CD4-positive, alpha-beta T cell treated with Interleukin-6 at 100 ng/mL for 8 hours (primary cell): ENCODE measurements around the gene CEBPZ.

Experiments
- DNase-seq: peaks from one replicate; pipeline ENCODE4 v3.0.0-alpha.2; 2020; ENCODE audit warnings: mixed read lengths, low spot score

CEBPZ gene

DNA sequence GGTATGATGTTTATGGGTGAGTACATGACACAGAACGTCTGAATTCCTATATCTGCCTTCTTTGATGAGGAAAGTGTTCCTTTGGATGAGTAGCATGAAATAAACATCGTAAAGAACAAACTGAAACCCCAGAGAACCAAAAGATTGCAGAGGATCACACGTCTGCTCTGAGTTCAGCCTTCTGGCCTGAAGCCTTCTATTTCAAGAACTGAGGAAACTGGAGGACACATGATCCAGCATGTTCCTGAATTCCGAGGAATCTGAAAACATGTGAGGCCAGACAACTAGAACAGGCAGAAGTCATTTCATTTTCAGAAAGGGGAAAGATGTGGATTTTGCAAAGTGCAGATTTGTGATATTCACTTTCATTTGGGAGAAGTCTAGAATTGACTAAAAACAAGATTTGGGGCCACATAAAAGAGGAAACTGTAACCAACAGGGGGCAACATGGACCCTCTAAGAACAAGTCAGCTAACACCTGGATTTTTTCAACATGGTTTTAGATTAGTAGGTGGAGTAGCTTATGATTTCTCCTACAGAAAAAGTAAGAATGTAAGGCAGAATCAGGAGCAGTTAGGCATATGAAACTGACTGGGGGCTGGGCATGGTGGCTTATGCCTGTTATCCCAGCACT, 51.3 kb downstream of the CEBPZ start:
- no peak for DNase-seq

GRCh38 chr2:37173741-37174140, 57.7 kb downstream of the CEBPZ start:
- no peak for DNase-seq

GRCh38 chr2:37171624-37171950, 59.8 kb downstream of the CEBPZ start:
- no peak for DNase-seq

DNA sequence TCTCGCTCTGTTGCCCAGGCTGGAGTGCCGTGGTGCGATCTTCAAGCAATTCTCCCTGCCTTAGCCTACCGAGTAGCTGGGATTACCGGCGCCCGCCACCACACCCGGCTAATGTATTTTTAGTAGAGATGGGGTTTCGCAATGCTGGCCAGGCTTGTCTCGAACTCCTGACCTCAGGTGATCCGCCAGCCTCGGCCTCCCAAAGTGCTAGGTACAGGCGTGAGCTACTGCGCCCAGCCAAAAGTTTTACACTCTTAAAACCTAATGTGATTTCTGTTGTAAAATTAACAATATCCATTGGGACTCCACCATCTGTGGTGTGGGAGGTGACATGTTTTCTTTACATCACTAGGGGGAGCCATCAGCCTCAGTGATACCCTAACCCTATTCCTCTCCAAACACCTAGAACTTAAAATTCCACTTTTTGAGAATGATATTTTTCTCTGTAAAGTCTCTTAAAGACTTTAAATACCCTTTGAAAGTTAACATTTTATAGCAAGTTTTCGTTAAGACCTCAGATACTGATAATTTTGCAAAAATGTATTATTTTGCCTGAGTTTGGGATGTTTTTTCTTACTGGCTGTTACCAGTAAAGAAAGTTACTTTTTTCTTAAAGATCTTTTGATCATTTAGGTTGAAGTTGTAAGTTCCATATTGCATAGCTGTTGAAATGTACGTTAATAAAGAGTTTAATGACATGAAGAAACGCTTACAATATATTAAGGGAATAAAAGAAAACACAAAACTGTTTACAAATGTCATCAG, 63.0 kb downstream of the CEBPZ start:
- DNase-seq = peak; percentile 41

DNA sequence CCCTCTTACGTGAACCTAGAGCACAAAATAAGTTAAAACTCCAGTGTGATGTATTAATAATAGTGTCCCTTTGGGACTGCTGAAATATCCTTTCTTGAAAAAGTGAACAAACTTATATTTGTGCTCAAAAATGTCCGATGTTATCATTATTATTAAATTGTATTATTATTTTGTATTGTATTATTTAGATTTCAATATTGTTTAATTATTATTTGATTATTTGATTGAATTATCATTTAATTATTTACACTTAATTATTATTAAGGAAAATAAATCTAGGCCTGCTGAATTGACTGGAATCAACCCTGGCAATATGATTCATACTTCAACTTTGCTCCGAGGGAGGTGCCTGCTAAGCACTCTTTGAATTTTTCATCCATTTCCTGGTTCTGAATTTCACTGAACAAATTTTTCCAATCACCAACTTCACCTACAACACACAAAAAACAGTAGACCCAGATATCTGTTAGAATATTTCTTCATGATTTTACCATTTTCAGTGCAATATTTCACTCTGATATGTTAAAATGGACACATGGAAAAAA, 63.7 kb downstream of the CEBPZ start:
- DNase-seq = no peak

GRCh38 chr2:37164757-37165156, 66.6 kb downstream of the CEBPZ start:
- DNase-seq = no peak

- DNase-seq = peak; percentile 78
Observed at GRCh38 chr2:37156857-37157714, 74.3 kb downstream of the CEBPZ start, which contains the start of gene EIF2AK2. Gene EIF2AK2 (minus strand): TSS chr2:37156980. CDS start chr2:37147806, 9,174 bp downstream.

- no peak for DNase-seq
Observed at GRCh38 chr2:37156071-37156856, 75.1 kb downstream of the CEBPZ start.

GRCh38 chr2:37154785-37155184, 76.6 kb downstream of the CEBPZ start:
- no peak for DNase-seq

- no peak for DNase-seq
Observed at GRCh38 chr2:37153224-37153623, 78.2 kb downstream of the CEBPZ start.
